Keratinocyte (primary cell): ENCODE results near the gene RIT1.

ENCODE experiments used
- CTCF ChIP-seq, 3 experiments: IDR thresholded peaks in 1 of 3; conservative IDR thresholded peaks in 1 of 3; optimal IDR thresholded peaks in 1 of 3; 2 replicates in 2 of 3; 3 replicates in 1 of 3; pipeline versions ENCODE3 to v1.5.1; 2011; ENCODE audit warnings: low read length in 3 of 3, mild to moderate bottlenecking in 3 of 3, moderate library complexity in 2 of 3, control low read depth in 1 of 3, inconsistent platforms in 1 of 3; ENCODE audit not compliant: insufficient read depth in 2 of 3; ENCODE audit errors: extremely low read depth in 1 of 3
- EZH2 ChIP-seq: IDR thresholded peaks from one replicate; pipeline ENCODE4 v1.6.1; 2012; ENCODE audit warnings: inconsistent platforms, mild to moderate bottlenecking, low read length, moderate library complexity

- TF ChIP-seq EZH2 (no peak), CTCF (optimal IDR thresholded peaks at IDR 0.05 in 1 of 3, IDR thresholded peaks at IDR 0.05 in 1 of 3, conservative IDR thresholded peaks at IDR 0.05 in 1 of 3; ENCODE audit: extremely low read depth in 1 of 3, insufficient read depth in 2 of 3, low read length in 3 of 3) (no peak)
These were observed 11.0 kb downstream of the RIT1 start for GRCh38 chr1:155900161-155900560.
